NK-92 (cell line): ENCODE measurements around the gene SNU13.
"Not testable (repeated sequence)": the region's sequence is repeated elsewhere in the genome, so short reads cannot be mapped to it uniquely, and the experiment has no call there.

Source experiments
- DNase-seq: peaks from one replicate; lab custom pipeline; 2025; ENCODE audit not compliant: unreplicated experiment; lab: John Stamatoyannopoulos, UW

Gene SNU13

GRCh38 chr22:41642331-41643110 lies 46.1 kb downstream of the SNU13 start:
- DNase-seq: no peak

- no peak for DNase-seq
Observed at GRCh38 chr22:41641854-41642253, 46.8 kb downstream of the SNU13 start.

GRCh38 chr22:41638748-41639147 lies 49.9 kb downstream of the SNU13 start:
- no peak for DNase-seq

- DNase-seq: no peak
Observed at GRCh38 chr22:41638124-41638523, 50.5 kb downstream of the SNU13 start.

- not testable (repeated sequence) for DNase-seq
Observed at GRCh38 chr22:41637623-41638022, 51.0 kb downstream of the SNU13 start.

DNA sequence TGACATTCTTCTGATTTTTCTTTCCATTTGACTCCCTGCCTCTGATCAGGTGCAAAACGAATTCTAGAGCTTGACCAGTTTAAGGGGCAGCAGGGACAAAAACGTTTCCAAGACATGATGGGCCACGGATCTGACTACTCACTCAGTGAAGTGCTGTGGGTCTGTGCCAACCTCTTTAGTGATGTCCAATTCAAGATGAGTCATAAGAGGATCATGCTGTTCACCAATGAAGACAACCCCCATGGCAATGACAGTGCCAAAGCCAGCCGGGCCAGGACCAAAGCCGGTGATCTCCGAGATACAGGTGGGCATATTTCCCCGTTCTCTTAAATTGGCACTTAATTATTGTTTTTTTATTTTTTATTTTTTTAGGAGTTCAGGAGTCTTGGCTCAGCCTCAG lies 52.2 kb downstream of the SNU13 start:
- no peak for DNase-seq

DNA sequence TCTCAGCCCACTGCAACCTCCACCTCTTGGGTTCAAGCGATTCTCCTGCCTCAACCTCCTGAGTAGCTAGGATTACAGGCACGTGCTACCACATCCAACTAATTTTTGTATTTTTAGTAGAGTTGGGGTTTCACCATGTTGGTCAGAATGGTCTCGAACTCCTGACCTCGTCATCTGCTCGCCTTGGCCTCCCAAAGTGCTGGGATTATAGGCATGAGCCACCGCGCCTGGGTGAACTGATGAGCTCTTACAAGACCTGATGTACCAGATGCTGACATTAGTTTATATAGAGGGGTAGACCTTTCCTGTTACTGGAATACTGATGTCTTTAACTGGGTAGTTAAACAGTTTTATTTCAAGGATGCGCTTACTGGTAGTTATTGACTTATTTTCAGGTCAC lies 54.1 kb downstream of the SNU13 start:
- not testable (repeated sequence) for DNase-seq

GRCh38 chr22:41631615-41632014 lies 57.1 kb downstream of the SNU13 start:
- not testable (repeated sequence) for DNase-seq

GRCh38 chr22:41631115-41631514 lies 57.6 kb downstream of the SNU13 start:
- not testable (repeated sequence) for DNase-seq

- no peak for DNase-seq
Observed at GRCh38 chr22:41625577-41625976, 63.1 kb downstream of the SNU13 start.
